ENCODE measurements around the gene SETD6.
"Not testable (repeated sequence)": the region's sequence is repeated elsewhere in the genome, so short reads cannot be mapped to it uniquely, and the experiment has no call there.

Gene SETD6

GRCh38 chr16:58548378-58548777, 33.1 kb downstream of the SETD6 start:
- DNase-seq, result no peak

- DNase-seq, result no peak
Observed at GRCh38 chr16:58551496-58551895, 36.2 kb downstream of the SETD6 start.

GRCh38 chr16:58556678-58557077, 41.4 kb downstream of the SETD6 start:
- no peak for DNase-seq

GRCh38 chr16:58563235-58563634, 47.9 kb downstream of the SETD6 start:
- DNase-seq, result no peak

- DNase-seq, result no peak
Observed at GRCh38 chr16:58563775-58564174, 48.5 kb downstream of the SETD6 start.

- DNase-seq, result not testable (repeated sequence)
Observed at GRCh38 chr16:58565697-58566096, 50.4 kb downstream of the SETD6 start.
